Thyroid gland (tissue), 4 donors: ENCODE data around the gene PROK2. TPM values are rescaled to one million over a fixed set of nuclear protein-coding genes. Genes with fewer than 3 reads are reported as not detected.

ENCODE experiments used
- DNase-seq, 2 donors: peaks; one replicate each; pipeline ENCODE4 v3.0.0-alpha.2; 2019
- H3K27ac ChIP-seq, 3 donors: fragments of 200-600 bp; sonication (generic); 1 replicate in 2 of 3; 2 replicates in 1 of 3; pipeline ENCODE4 v1.5.1; 2016 to 2019; ENCODE audit warnings: mild to moderate bottlenecking in 1 of 3, moderate library complexity in 1 of 3
- H3K27me3 ChIP-seq: fragments of 200-600 bp; sonication (generic); one replicate; pipeline ENCODE4 v1.5.1; 2019
- H3K36me3 ChIP-seq, 2 donors: fragments of 200-600 bp; sonication (generic); one replicate each; pipeline ENCODE4 v1.5.1; 2016 to 2019
- H3K4me1 ChIP-seq, 2 donors: fragments of 200-600 bp; sonication (generic); one replicate each; pipeline ENCODE4 v1.5.1; 2017 to 2019
- H3K4me3 ChIP-seq, 3 donors: fragments of 200-600 bp; sonication (generic); replicated peaks in 1 of 3; 1 replicate in 2 of 3; 2 replicates in 1 of 3; pipeline ENCODE4 v1.5.1; 2016; ENCODE audit warnings: mild to moderate bottlenecking in 1 of 3
- H3K9me3 ChIP-seq: fragments of 200-600 bp; sonication (generic); one replicate; pipeline ENCODE4 v1.5.1; 2017
- CTCF ChIP-seq, 6 experiments: fragments of 200-600 bp in 3 of 6; fragments of 450-650 bp in 3 of 6; sonication (generic) in 3 of 6; IDR thresholded peaks; one replicate each; pipeline ENCODE4 v1.5.1; 2016 to 2019; ENCODE audit warnings: antibody characterized with exemption in 6 of 6, mild to moderate bottlenecking in 2 of 6, inconsistent platforms in 1 of 6, moderate library complexity in 1 of 6
- POLR2A ChIP-seq, 2 donors: fragments of 450-650 bp; IDR thresholded peaks; one replicate each; pipeline ENCODE4 v1.6.1; 2017; ENCODE audit warnings: antibody characterized with exemption in 2 of 2, mild to moderate bottlenecking in 2 of 2, moderate library complexity in 1 of 2
- WGBS, 2 donors: methylation state at CpG; one replicate each; pipeline ENCODE4 v1.1.5; 2017; 5-methylcytosine and 5-hydroxymethylcytosine counted together
- intact Hi-C: fragments of 100-400 bp; cut with DNase I; formaldehyde crosslinking; loops from one replicate; pipeline ENCODE4 v1.15.1; 2023
- total RNA-seq, 4 donors: library from RNA; depleted of rRNA; stranded (reverse); fragments of >200 nt; gene quantifications; one replicate each; pipeline ENCODE4 v1.2.3, GENCODE V29; 2016

PROK2 gene
- total RNA-seq, 4 donors from 2014 or later: not detected

DNA sequence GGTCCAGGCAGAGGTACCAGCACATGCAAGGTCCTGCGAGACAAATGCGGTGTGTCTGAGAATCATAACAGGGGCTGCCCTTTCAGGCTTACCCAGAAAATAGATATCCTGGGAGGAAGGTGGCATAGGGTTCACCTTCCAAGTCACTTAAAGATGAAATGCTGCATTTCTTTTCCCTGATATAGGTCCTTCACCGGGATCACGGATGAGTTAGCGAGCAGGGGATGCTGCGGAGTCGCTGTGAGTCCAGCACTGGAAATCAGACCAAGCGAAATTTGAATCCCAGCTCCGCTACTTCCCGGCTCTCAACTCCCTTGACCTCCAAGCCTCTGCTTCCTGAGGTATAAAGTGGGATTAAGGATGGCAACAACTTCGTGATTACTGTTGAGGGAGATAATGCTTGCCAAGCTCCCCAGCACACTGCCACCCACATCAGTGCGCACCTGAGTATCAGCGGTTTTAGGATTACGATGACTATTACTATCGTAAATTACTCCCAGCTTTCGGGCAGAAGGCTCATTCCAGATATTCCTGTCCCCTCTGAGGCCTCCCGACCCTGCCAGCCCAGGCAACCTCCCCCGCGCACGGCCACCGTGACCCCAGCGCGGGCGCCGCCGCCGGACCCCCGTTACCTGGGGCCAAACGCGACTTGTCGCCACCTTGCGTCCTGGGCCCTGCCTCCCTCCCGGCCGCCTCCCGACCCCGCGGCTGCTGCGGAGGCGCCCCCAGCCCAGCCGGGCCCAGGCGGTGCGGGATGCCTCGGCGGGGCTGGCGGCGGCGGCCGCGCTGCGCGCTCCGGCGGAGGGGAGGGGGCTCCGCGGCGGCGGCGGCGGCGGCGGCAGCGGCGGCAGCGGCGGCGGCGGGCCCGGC, 31.9 kb downstream of the PROK2 start:
- TF ChIP-seq POLR2A (IDR thresholded peaks at IDR 0.05): no peak
- TF ChIP-seq CTCF (IDR thresholded peaks at IDR 0.05): no peak
- H3K36me3 ChIP-seq: no peaks in the 10 kb centered on the region
- no peaks in the 10 kb centered on the region for H3K27me3 ChIP-seq
- WGBS, 2 donors: 28 to 50% methylated on average over 17 to 32 of the region's 68 CpGs
- H3K4me1 ChIP-seq: no peaks in the 10 kb centered on the region
- H3K27ac ChIP-seq: no peak overlapping the region
- intact Hi-C loops: no loop called here
- H3K9me3 ChIP-seq: no peaks in the 10 kb centered on the region
- H3K4me3 ChIP-seq: peak overlapping the region in 1 of 3 donors; percentile 32
- peak in 1 of 2 donors; percentile 8 for DNase-seq

GRCh38 chr3:71751602-71752001, 33.3 kb downstream of the PROK2 start:
- 96 to 97% methylated on average over 4 of the region's 4 CpGs for WGBS, 2 donors
- Histone ChIP-seq H3K4me3 (no peak overlapping the region), H3K9me3 (no peaks in the 10 kb centered on the region), H3K4me1 (no peaks in the 10 kb centered on the region), H3K27me3 (no peaks in the 10 kb centered on the region), H3K36me3 (no peaks in the 10 kb centered on the region), H3K27ac (no peak overlapping the region)
- intact Hi-C loops: no loop called here
- DNase-seq: no peak
- no peak for TF ChIP-seq CTCF (IDR thresholded peaks at IDR 0.05)
- no peak for TF ChIP-seq POLR2A (IDR thresholded peaks at IDR 0.05)

- Histone ChIP-seq H3K27ac (no peak overlapping the region), H3K9me3 (no peaks in the 10 kb centered on the region), H3K36me3 (no peaks in the 10 kb centered on the region), H3K4me3 (no peak overlapping the region), H3K4me1 (no peaks in the 10 kb centered on the region), H3K27me3 (no peaks in the 10 kb centered on the region)
- 91 to 93% methylated on average over 3 of the region's 3 CpGs for whole genome bisulfite sequencing, 2 donors
- intact Hi-C loops: no loop called here
- TF ChIP-seq CTCF (IDR thresholded peaks at IDR 0.05) (no peak), POLR2A (IDR thresholded peaks at IDR 0.05) (no peak)
- no peak for DNase-seq
These were observed 40.2 kb downstream of the PROK2 start for GRCh38 chr3:71744738-71745137.

DNA sequence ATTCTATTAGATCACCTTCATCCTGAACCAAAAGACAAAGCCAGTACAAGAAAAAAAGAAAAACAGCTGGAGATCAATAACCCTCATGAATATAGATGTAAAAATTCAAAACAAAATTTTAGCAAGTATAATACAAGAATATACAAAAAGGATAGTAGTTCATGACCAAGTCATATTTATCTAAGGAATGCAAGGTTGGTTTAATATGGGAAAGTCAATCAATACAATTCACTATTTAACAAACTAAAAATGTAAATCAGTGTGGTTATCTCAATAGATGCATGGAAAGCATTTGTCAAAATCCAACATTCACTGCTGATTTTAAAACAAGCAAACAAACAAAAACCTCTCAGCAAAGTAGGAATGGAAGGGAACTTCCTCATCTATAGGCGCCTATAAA, 42.3 kb downstream of the PROK2 start:
- no peaks in the 10 kb centered on the region for H3K27me3 ChIP-seq
- no peak overlapping the region for H3K4me3 ChIP-seq
- DNase-seq: no peak
- 93 to 100% methylated on average over 1 of the region's 1 CpG for WGBS, 2 donors
- TF ChIP-seq POLR2A (IDR thresholded peaks at IDR 0.05) (no peak), CTCF (IDR thresholded peaks at IDR 0.05) (no peak)
- no peaks in the 10 kb centered on the region for H3K36me3 ChIP-seq
- intact Hi-C loops: no loop called here
- H3K27ac ChIP-seq: no peak overlapping the region
- H3K9me3 ChIP-seq: no peaks in the 10 kb centered on the region
- no peaks in the 10 kb centered on the region for H3K4me1 ChIP-seq

DNA sequence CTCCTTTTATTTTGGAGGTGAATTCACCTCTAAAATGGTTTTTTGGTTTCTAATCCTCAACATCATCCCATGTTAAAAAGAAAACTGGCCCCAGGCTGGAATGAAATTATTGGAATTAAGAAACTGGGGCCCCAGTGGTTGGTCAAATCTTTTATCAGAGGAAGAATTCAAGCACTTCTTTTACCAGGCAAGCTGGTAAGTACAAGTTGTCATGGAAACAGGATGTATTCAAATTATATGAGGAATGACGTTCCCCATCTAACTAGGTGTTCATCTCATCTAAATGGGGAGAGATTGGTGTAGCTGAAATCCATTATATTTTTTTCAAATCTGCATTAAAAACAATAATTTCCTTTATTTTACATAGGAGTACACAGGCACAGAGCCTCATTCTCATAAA, 50.1 kb downstream of the PROK2 start:
- no peaks in the 10 kb centered on the region for H3K9me3 ChIP-seq
- WGBS, 2 donors: 76 to 84% methylated on average over 1 of the region's 1 CpG
- H3K4me1 ChIP-seq: peaks cover 0 to 4% of the 10 kb centered on the region in 2 donors
- intact Hi-C loops: no loop called here
- H3K36me3 ChIP-seq: no peaks in the 10 kb centered on the region
- no peak overlapping the region for H3K27ac ChIP-seq
- no peak overlapping the region for H3K4me3 ChIP-seq
- H3K27me3 ChIP-seq: no peaks in the 10 kb centered on the region
- TF ChIP-seq POLR2A (IDR thresholded peaks at IDR 0.05) (no peak), CTCF (IDR thresholded peaks at IDR 0.05) (no peak)
- no peak for DNase-seq
